Esophagus squamous epithelium (tissue), 4 donors: ENCODE measurements around the gene RUSF1.

Experiments used
- POLR2A ChIP-seq, 4 donors: fragments of 450-650 bp; IDR thresholded peaks; one replicate each; pipeline ENCODE4 v1.6.1; 2017; ENCODE audit warnings: antibody characterized with exemption in 4 of 4, mild to moderate bottlenecking in 4 of 4, moderate library complexity in 3 of 4
- TF ChIP-seq, protein P1 (sequence below), 6 experiments: fragments of 450-650 bp in 4 of 6; fragments of 200-600 bp in 2 of 6; sonication (generic) in 2 of 6; IDR thresholded peaks; one replicate each; pipeline ENCODE4 v1.5.1; 2016 to 2019; ENCODE audit warnings: antibody characterized with exemption in 6 of 6, mild to moderate bottlenecking in 4 of 6, moderate library complexity in 4 of 6

DNA sequence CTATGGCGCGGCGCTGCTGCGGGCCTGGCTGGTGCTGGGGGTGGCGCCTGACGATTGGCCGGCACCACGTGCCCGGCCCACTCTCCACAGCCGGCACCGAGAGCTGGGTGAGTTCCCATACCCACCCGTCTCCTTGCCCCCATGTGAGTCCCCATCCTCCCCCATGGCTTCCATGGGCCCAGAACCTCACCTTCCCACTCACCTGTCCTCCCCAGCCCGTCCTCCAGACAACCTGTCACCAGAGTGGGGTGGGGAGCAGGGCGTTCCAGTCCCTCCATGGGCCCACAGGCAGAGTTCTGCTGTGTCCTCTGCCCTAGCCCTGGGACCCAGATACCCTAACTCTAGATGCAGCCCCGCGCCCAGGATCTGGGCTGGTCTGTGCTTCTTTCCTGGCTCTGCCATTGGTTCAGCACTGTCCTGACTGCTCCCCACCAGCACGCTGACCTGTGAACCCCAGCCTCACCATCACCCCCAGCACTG, 43.4 kb downstream of the RUSF1 start:
- TF ChIP-seq, protein P1, sequence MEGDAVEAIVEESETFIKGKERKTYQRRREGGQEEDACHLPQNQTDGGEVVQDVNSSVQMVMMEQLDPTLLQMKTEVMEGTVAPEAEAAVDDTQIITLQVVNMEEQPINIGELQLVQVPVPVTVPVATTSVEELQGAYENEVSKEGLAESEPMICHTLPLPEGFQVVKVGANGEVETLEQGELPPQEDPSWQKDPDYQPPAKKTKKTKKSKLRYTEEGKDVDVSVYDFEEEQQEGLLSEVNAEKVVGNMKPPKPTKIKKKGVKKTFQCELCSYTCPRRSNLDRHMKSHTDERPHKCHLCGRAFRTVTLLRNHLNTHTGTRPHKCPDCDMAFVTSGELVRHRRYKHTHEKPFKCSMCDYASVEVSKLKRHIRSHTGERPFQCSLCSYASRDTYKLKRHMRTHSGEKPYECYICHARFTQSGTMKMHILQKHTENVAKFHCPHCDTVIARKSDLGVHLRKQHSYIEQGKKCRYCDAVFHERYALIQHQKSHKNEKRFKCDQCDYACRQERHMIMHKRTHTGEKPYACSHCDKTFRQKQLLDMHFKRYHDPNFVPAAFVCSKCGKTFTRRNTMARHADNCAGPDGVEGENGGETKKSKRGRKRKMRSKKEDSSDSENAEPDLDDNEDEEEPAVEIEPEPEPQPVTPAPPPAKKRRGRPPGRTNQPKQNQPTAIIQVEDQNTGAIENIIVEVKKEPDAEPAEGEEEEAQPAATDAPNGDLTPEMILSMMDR (IDR thresholded peaks at IDR 0.05), result no peak
- no peak for TF ChIP-seq POLR2A (IDR thresholded peaks at IDR 0.05)
